HepG2 (cell line): ENCODE data around the gene GNAI2. TPM values are rescaled to one million over a fixed set of nuclear protein-coding genes. Genes with fewer than 3 reads are reported as not detected.

Source experiments
- BORCS8-MEF2B ChIP-seq: sonication (generic); formaldehyde crosslinking; IDR thresholded peaks from 2 replicates; pipeline ENCODE4 v1.8.0; 2022; ENCODE audit warnings: mild to moderate bottlenecking, missing genetic modification reagents
- EED ChIP-seq: sonication (generic); formaldehyde crosslinking; IDR thresholded peaks from 2 replicates; pipeline ENCODE4 v1.5.0; 2020; ENCODE audit warnings: mild to moderate bottlenecking, missing genetic modification reagents
- HDAC1 ChIP-seq: sonication (generic); formaldehyde crosslinking; IDR thresholded peaks from 2 replicates; pipeline ENCODE4 v1.5.1; 2020; ENCODE audit warnings: mild to moderate bottlenecking, missing genetic modification reagents
- ISX ChIP-seq: sonication (generic); formaldehyde crosslinking; conservative IDR thresholded peaks from 2 replicates; pipeline ENCODE4 v1.5.0; 2020; ENCODE audit warnings: missing genetic modification reagents
- KLF16 ChIP-seq, 2 experiments: sonication (generic) in 1 of 2; formaldehyde crosslinking in 1 of 2; IDR thresholded peaks; 2 replicates each; pipeline versions ENCODE4 v1.6.1 to v1.8.0; 2016 to 2023; ENCODE audit warnings: missing genetic modification reagents in 2 of 2, missing compliant biosample characterization in 1 of 2
- MTF1 ChIP-seq: sonication (generic); formaldehyde crosslinking; IDR thresholded peaks from 2 replicates; pipeline ENCODE4 v1.5.0; 2020; ENCODE audit warnings: missing genetic modification reagents
- POGZ ChIP-seq: sonication (generic); formaldehyde crosslinking; IDR thresholded peaks from 2 replicates; pipeline ENCODE4 v1.4.0; 2020; ENCODE audit warnings: mild to moderate bottlenecking, missing genetic modification reagents
- SOX13 ChIP-seq, 3 experiments: fragments of 450-650 bp in 1 of 3; sonication (generic) in 1 of 3; formaldehyde crosslinking in 1 of 3; IDR thresholded peaks in 2 of 3; conservative IDR thresholded peaks in 1 of 3; 2 replicates each; pipeline versions ENCODE4 v1.5.0 to v1.6.1; 2016 to 2020; ENCODE audit warnings: antibody characterized with exemption in 1 of 3, mild to moderate bottlenecking in 1 of 3, missing compliant biosample characterization in 1 of 3, missing genetic modification reagents in 1 of 3, moderate library complexity in 1 of 3
- TCF7L2 ChIP-seq: IDR thresholded peaks from 2 replicates; pipeline ENCODE4 v1.6.1; 2011; ENCODE audit warnings: mild to moderate bottlenecking, low read depth, low read length, moderate library complexity
- XBP1 ChIP-seq: sonication (generic); formaldehyde crosslinking; IDR thresholded peaks from 2 replicates; pipeline ENCODE4 v1.5.0; 2020; ENCODE audit warnings: missing genetic modification reagents
- ZNF652 ChIP-seq: IDR thresholded peaks from 2 replicates; pipeline ENCODE4 v1.6.1; 2016; ENCODE audit warnings: low read depth, borderline replicate concordance
- ZNF839 ChIP-seq: sonication (generic); formaldehyde crosslinking; IDR thresholded peaks from 2 replicates; pipeline ENCODE4 v1.4.0; 2020; ENCODE audit warnings: missing genetic modification reagents, mild to moderate bottlenecking, borderline replicate concordance
- polyA plus RNA-seq, 8 experiments: library from polyadenylated mRNA; depleted of rRNA in 3 of 8; stranded (reverse) in 7 of 8; unstranded in 1 of 8; fragments of >200 nt; fragmentation: Illumina TruSeq in 4 of 8; extraction: Trizol in 4 of 8; gene quantifications; 2 replicates each; pipeline versions ENCODE4 v1.2.1 to v1.2.3, GENCODE V29; 2011 to 2016; ENCODE audit warnings: low read depth in 4 of 8, missing spikeins in 1 of 8, mixed read lengths in 1 of 8; ENCODE audit not compliant: insufficient read depth in 1 of 8
- total RNA-seq, 5 experiments: library from RNA; depleted of rRNA; stranded (reverse); fragments of >200 nt; fragmentation: Illumina TruSeq; extraction: Trizol; gene quantifications; 2 replicates each; pipeline ENCODE4 v1.2.3, GENCODE V29; 2016; ENCODE audit warnings: low read depth in 1 of 5
- TF ChIP-seq, protein P1 (sequence below): sonication (generic); formaldehyde crosslinking; conservative IDR thresholded peaks from 2 replicates; pipeline ENCODE4 v1.4.0; 2020; ENCODE audit warnings: mild to moderate bottlenecking, missing genetic modification reagents, moderate library complexity
- TF ChIP-seq, protein P2 (sequence below): sonication (generic); formaldehyde crosslinking; IDR thresholded peaks from 2 replicates; pipeline ENCODE4 v1.8.0; 2022; ENCODE audit warnings: missing genetic modification reagents, mild to moderate bottlenecking, inconsistent platforms, borderline replicate concordance
- TF ChIP-seq, protein P3 (sequence below): sonication (generic); formaldehyde crosslinking; IDR thresholded peaks from 2 replicates; pipeline ENCODE4 v1.4.0; 2020; ENCODE audit warnings: mild to moderate bottlenecking, missing genetic modification reagents

Gene GNAI2
- total and polyA plus RNA-seq, 2 of the 13 experiments (the other 11 are each of a cell fraction or from before 2014, with no cell fraction given), result 51.1 to 66.2 TPM

DNA sequence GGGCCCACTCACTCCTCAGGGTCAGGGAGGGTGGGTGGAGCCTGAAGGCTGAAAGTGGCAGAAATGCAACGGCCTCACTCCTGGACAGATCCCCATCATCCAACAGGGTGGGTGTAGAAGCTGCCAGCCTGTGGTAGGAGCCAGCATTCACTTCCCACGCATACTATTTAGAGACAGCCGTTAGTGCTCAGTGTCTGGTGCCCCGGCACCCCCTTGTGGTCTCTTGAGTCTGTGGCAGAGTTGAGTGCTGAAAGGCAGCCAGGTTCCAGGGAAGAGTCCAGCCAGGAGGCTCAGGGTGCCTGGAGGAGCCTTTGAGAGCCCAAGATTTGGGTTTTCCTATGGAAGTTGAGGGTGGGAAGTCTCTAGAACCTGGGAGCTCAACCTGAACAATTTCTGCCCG, 46.7 kb upstream of the GNAI2 start (continued):
- TF ChIP-seq, protein P1, sequence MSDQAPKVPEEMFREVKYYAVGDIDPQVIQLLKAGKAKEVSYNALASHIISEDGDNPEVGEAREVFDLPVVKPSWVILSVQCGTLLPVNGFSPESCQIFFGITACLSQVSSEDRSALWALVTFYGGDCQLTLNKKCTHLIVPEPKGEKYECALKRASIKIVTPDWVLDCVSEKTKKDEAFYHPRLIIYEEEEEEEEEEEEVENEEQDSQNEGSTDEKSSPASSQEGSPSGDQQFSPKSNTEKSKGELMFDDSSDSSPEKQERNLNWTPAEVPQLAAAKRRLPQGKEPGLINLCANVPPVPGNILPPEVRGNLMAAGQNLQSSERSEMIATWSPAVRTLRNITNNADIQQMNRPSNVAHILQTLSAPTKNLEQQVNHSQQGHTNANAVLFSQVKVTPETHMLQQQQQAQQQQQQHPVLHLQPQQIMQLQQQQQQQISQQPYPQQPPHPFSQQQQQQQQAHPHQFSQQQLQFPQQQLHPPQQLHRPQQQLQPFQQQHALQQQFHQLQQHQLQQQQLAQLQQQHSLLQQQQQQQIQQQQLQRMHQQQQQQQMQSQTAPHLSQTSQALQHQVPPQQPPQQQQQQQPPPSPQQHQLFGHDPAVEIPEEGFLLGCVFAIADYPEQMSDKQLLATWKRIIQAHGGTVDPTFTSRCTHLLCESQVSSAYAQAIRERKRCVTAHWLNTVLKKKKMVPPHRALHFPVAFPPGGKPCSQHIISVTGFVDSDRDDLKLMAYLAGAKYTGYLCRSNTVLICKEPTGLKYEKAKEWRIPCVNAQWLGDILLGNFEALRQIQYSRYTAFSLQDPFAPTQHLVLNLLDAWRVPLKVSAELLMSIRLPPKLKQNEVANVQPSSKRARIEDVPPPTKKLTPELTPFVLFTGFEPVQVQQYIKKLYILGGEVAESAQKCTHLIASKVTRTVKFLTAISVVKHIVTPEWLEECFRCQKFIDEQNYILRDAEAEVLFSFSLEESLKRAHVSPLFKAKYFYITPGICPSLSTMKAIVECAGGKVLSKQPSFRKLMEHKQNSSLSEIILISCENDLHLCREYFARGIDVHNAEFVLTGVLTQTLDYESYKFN (CRISPR knock-in tag), result no peak
- TF ChIP-seq ZNF839 (CRISPR knock-in tag) (no peak), EED (no peak), TCF7L2 (no peak), POGZ (CRISPR knock-in tag) (no peak), HDAC1 (no peak), KLF16 (CRISPR knock-in tag; IDR thresholded peaks at IDR 0.05) (peak in 1 of 2 experiments; percentile 54; a peak in 1 of 4 replicates), ZNF652 (CRISPR knock-in tag) (no peak), BORCS8-MEF2B (CRISPR knock-in tag) (peak; percentile 62; the same call in 1 of the 2 replicates), MTF1 (CRISPR knock-in tag) (no peak), XBP1 (CRISPR knock-in tag) (no peak), ISX (CRISPR knock-in tag) (no peak), SOX13 (IDR thresholded peaks at IDR 0.05) (no peak), SOX13 (CRISPR knock-in tag; conservative IDR thresholded peaks at IDR 0.05 in 1 of 2, IDR thresholded peaks at IDR 0.05 in 1 of 2) (no peak)
- TF ChIP-seq, protein P2, sequence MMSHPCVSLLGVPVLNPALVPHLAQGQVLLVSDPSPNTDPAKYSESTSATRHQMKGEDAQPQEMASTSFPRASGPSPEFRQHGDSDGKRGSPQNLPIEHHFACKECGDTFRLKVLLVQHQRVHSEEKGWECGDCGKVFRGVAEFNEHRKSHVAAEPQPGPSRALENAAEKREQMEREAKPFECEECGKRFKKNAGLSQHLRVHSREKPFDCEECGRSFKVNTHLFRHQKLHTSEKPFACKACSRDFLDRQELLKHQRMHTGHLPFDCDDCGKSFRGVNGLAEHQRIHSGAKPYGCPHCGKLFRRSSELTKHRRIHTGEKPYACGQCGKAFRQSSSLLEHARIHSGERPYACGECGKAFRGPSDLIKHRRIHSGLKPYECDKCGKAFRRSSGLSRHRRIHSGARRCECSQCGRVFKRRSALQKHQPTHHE (CRISPR knock-in tag), result no peak
- TF ChIP-seq, protein P3, sequence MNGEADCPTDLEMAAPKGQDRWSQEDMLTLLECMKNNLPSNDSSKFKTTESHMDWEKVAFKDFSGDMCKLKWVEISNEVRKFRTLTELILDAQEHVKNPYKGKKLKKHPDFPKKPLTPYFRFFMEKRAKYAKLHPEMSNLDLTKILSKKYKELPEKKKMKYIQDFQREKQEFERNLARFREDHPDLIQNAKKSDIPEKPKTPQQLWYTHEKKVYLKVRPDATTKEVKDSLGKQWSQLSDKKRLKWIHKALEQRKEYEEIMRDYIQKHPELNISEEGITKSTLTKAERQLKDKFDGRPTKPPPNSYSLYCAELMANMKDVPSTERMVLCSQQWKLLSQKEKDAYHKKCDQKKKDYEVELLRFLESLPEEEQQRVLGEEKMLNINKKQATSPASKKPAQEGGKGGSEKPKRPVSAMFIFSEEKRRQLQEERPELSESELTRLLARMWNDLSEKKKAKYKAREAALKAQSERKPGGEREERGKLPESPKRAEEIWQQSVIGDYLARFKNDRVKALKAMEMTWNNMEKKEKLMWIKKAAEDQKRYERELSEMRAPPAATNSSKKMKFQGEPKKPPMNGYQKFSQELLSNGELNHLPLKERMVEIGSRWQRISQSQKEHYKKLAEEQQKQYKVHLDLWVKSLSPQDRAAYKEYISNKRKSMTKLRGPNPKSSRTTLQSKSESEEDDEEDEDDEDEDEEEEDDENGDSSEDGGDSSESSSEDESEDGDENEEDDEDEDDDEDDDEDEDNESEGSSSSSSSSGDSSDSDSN (CRISPR knock-in tag), result no peak
